PFSK-1 (cell line): Measurements from ENCODE around the gene MMP3.

Experiments
- FOXP2 ChIP-seq: optimal IDR thresholded peaks from 2 replicates; pipeline ENCODE3; 2011; ENCODE audit warnings: borderline replicate concordance, control low read depth, inconsistent platforms; ENCODE audit not compliant: insufficient read depth; ENCODE audit errors: extremely low read length, extremely low read depth
- POLR2AphosphoS5 ChIP-seq: IDR thresholded peaks from 2 replicates; pipeline ENCODE4 v1.6.1; 2012; ENCODE audit warnings: low read depth, mild to moderate bottlenecking, control low read depth, low read length, moderate library complexity
- REST ChIP-seq, 2 experiments: IDR thresholded peaks; 2 replicates each; pipeline versions ENCODE4 v1.6.1 to v1.8.0; 2011 to 2012; ENCODE audit warnings: low read depth in 2 of 2, low read length in 2 of 2, control low read depth in 1 of 2, inconsistent platforms in 1 of 2, mild to moderate bottlenecking in 1 of 2, moderate library complexity in 1 of 2; ENCODE audit not compliant: insufficient read depth in 1 of 2
- SIN3A ChIP-seq: IDR thresholded peaks from 2 replicates; pipeline ENCODE4 v1.6.1; 2012; ENCODE audit warnings: mild to moderate bottlenecking, low read length, moderate library complexity, borderline replicate concordance; ENCODE audit not compliant: insufficient read depth
- TAF1 ChIP-seq: IDR thresholded peaks from 2 replicates; pipeline ENCODE4 v1.6.1; 2012; ENCODE audit warnings: low read length, control low read depth, borderline replicate concordance; ENCODE audit not compliant: insufficient read depth

MMP3 gene

GRCh38 chr11:102798012-102798746 lies 45.2 kb downstream of the MMP3 start, which contains the start of gene MMP1:
Gene MMP1, minus strand, starts transcription at chr11:102798160. Its CDS starts 68 bp downstream, at chr11:102798092.
- TF ChIP-seq REST (IDR thresholded peaks at IDR 0.05; ENCODE audit: insufficient read depth in 1 of 2, low read depth in 2 of 2, low read length in 2 of 2) = no peak
- TF ChIP-seq POLR2AphosphoS5 = no peak
- no peak for TF ChIP-seq FOXP2
- TF ChIP-seq SIN3A = no peak

- TF ChIP-seq FOXP2 (no peak), POLR2AphosphoS5 (no peak), TAF1 (no peak), SIN3A (no peak), REST (IDR thresholded peaks at IDR 0.05; ENCODE audit: insufficient read depth in 1 of 2, low read depth in 2 of 2, low read length in 2 of 2) (no peak)
These were observed 49.0 kb downstream of the MMP3 start for GRCh38 chr11:102794382-102794781.

- TF ChIP-seq POLR2AphosphoS5 = no peak
- TF ChIP-seq REST (IDR thresholded peaks at IDR 0.05; ENCODE audit: insufficient read depth in 1 of 2, low read depth in 2 of 2, low read length in 2 of 2) = no peak
- no peak for TF ChIP-seq TAF1
- no peak for TF ChIP-seq FOXP2
- no peak for TF ChIP-seq SIN3A
These were observed 49.6 kb downstream of the MMP3 start for GRCh38 chr11:102793677-102794290.

GRCh38 chr11:102792604-102793003 lies 50.8 kb downstream of the MMP3 start:
- no peak for TF ChIP-seq FOXP2
- no peak for TF ChIP-seq POLR2AphosphoS5
- TF ChIP-seq REST (IDR thresholded peaks at IDR 0.05; ENCODE audit: insufficient read depth in 1 of 2, low read depth in 2 of 2, low read length in 2 of 2) = no peak
- TF ChIP-seq TAF1 = no peak
- no peak for TF ChIP-seq SIN3A
